IPS-18c (cell line): ENCODE results near the gene LPCAT1.
"Not testable (repeated sequence)": the region's sequence is repeated elsewhere in the genome, so short reads cannot be mapped to it uniquely, and the experiment has no call there.

ENCODE experiments used
- H3K4me3 ChIP-seq: 2 replicates; pipeline ENCODE4 v1.7.0; 2013; ENCODE audit warnings: low read depth, mild to moderate bottlenecking, low read length, moderate library complexity; ENCODE audit not compliant: insufficient read depth
- H3K9me3 ChIP-seq: one replicate; pipeline ENCODE4 v1.6.1; 2013; ENCODE audit warnings: mild to moderate bottlenecking, low read length, moderate library complexity; ENCODE audit not compliant: control insufficient read depth, insufficient read depth

LPCAT1 gene

DNA sequence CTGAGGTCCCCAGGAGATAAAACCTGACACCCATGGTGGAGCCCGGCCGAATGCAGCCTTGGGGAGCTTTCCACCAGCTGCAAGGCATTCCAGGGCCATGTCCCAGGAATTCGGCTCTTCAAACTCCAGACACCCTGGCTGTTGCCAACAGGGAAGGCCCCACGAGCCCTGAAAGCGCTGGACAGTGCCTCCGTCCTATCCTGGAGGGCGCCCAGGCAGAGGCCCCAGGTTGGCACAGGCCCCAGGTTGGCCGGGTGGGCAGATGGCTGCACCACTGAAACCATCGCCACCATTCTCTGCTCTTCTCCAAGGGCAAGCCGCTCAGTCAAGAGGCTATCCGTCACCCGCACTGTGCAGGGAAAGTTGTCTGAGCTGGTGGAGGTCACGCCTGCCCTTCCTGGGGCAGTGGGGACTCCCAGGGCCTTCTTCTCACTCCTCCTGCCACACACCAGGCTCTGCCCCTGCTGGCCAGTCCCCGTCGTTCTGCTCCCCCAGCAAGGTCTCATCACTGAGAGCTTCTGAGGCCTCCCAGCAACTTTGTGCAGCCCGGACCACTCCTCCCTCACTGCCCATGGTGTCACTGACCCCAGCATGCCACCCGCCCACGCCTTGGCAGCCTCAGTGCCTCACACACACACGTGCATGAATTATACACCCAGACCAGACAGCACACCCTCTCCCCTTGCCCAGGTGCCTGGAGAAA is 99.7 kb downstream of the LPCAT1 start:
- Histone ChIP-seq H3K4me3 (no peak overlapping the region), H3K9me3 (no peaks in the 10 kb centered on the region)

DNA sequence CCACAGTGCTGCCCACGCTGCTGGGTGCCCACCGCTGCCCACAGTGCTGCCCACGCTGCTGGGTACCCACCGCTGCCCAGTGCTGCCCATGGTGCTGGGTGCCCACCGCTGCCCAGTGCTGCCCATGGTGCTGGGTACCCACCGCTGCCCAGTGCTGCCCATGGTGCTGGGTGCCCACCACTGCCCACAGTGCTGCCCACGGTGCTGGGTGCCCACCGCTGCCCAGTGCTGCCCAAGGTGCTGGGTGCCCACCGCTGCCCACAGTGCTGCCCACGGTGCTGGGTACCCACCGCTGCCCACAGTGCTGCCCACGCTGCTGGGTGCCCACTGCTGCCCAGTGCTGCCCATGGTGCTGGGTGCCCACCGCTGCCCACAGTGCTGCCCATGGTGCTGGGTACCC is 101.2 kb downstream of the LPCAT1 start:
- H3K9me3 ChIP-seq, H3K4me3 ChIP-seq: not testable (repeated sequence)

DNA sequence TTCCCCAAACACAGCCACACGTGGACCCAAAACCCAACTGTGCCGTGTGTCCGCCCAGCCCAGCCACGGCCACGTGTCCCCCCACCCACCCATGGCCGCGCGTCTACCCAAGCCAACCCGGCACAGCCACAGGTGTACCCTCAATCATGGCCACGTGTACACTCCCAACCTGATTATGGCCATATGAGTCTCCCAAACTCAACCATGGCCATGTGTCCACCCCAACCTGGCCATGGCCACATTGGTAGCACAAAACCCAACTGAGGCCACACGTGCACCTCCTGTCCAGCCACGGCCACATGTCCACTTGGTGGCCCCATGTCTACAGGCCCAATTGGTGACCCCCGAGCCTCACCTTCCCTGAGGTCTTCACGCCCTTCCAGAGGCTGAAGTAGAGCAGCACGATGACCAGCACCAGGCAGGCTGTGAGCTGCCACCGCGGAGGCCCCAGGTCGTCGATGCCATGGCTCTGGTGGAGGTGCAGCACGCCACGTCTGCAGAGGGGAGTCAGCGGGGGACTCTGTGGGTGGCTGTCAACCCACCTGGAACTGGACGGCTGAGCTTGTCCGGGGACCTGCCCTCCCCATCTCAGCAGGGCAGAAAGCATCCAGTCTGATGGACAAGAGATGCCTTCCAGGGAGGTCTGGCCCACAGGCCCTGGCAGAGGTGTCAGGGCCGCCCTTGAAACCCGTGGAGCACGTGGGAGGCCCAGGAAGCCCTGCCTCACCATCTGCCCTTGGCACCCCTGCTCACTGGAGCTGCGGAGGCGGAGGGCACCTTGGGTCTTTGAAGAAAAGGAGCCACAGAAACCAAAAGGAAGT is 102.0 kb downstream of the LPCAT1 start:
- Histone ChIP-seq H3K4me3 (no peak overlapping the region), H3K9me3 (no peaks in the 10 kb centered on the region)

DNA sequence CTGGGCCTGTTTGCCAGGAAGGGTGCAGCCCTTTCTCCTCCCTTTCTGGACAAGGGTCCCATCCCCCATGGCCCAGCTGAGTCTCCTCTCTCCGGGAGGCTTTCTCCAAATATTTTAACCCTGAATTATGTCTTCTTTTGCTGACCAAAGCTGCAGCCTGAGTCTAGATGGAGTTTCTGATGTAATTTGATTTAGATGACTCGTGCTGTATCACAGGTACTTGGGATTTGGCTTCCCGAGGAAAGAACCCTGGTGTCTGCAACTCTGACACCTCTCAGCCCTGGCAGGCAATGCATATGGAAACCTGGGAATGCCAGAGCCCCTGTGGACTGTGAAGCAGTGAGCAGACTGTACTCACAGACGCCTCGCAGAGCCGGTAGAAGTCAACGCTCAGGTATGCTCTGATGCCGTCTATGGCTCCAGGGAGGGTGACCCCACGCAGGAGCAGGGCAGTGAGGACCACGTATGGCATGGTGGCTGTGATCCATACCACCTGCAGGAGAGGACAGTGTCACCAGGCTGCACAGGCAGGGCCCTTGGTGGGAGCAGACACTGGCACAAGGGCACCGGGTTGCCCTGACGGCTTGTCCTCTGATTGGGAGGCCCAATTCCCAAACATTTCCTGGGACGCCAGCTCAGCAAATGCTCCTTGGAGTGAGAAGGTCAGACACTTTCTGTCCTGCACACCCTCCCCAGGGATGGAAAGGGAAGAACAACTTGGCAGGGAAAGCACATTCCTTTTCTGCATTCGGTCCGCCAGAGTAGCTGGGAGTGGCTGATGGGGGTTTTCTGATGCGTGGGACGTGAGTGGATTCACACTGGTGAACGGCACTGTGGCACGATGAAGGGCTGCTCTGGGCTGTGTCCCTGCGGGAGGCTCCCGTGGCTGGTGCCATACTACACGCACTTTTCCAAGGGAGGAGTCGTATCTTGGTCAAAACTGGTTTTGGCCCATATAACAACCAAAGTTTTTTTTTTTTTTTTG is 103.3 kb downstream of the LPCAT1 start:
- Histone ChIP-seq H3K9me3 (no peaks in the 10 kb centered on the region), H3K4me3 (no peak overlapping the region)

DNA sequence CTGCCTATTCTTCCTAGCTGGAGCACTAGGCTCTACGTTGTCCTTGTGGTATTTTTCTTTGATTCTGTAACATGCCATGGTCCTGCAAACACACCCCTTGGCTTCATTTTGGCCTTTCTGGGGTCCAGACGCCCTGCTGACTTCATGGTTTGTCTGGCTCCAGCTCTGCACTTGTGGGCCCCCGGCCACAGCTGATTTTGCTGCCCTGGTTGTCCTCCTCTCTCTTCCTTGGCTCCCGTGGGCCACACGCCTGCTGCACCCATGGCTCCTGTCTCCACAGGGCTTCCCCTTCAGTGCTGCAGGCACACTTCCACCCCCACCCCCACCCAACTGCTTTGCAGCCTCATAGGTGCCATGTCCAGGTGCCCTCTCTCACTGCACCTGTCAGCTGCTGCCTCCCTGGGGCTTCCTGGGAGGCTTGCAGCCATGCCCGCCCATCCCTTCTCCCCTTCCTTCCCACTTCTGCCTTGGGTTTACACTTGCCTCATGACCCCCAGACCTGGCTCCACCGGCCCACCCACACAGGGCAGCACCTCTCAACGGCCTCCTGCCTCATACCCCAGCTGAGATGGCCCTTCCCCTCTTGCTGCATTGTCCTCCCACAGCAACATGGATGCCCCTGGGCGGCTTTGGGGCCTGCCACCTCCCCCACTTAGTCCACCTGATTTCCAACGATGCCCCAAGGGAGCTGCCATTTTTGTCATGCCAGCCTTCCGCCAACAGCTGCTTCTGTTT is 104.1 kb downstream of the LPCAT1 start:
- no peaks in the 10 kb centered on the region for H3K9me3 ChIP-seq

DNA sequence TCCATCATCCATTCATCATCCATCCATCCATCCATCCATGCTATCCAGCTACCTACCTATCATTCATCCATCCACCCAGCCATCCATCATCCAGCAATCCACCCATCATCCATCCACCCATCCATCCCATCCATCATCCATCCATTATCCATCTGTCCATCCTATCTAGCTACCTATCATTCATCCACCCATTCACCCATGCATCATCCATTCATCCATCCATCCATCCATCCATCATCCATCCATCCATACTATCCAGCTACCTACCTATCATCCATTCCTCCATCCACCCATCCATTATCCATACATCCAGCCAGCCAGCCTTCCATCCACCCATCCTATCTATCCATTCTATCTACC is 104.9 kb downstream of the LPCAT1 start:
- Histone ChIP-seq H3K9me3 (no peaks in the 10 kb centered on the region), H3K4me3 (no peak overlapping the region)

More for the DNA sequence above, 104.1 kb downstream of the LPCAT1 start:
- H3K4me3 ChIP-seq: no peak overlapping the region

DNA sequence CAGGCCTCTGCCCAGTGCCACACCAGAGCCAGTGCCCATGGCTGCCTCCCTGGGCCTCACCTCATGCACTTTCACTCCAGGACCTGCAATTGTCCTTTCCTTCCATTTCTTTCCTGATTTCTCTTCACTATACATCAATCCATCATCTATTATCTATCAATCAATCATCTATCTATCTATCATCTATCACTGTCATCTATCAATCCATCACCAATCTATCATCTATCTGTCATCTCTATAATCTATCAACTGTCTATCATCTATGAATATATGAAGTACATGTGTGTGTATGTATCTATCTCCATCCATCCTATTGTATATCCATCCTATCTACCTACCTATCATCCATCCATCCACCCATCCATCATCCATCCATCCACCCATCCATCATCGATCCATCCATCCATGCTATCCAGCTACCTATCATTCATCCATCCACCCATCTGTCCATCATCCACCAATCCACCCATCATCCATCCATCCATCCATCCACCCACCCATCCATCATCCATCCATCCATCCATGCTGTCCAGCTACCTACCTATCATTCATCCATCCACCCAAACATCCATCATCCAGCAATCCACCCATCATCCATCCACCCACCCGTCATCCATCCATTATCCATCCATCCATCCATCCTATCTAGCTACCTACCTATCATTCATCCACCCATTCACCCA is 105.4 kb downstream of the LPCAT1 start:
- no peaks in the 10 kb centered on the region for H3K9me3 ChIP-seq

DNA sequence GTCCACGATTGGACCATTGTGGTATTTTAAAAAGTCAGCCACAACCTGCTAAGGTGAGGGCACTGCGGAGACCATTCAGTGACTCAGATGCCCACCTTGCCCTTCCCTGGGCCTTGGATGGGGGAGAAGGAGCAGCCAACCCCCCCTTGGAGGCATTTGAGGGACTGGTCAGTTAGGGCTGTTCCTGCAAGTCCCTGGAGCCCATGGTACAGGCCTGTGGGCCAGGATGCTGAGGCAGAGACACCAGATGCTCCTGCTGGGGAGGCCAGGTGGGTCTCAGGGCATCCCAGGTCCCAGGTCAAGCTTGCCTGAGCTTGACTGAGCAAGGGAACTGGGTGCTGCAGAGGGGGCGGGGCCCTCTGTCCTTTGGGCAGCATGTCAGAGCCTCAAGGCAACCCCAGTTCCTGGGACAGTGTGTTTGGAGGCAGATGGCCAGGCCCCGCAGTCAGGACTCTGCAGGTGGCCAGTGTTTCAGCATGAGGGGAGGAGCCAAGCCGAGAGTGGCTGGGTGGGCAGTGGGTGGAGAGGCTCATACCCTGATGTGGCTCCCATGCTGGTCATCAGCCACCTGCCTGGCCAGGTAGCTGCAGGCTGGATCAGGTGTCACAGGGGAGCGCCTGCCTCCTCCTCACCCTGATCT is 106.1 kb downstream of the LPCAT1 start:
- Histone ChIP-seq H3K9me3 (no peaks in the 10 kb centered on the region), H3K4me3 (no peak overlapping the region)

More for the DNA sequence above, 105.4 kb downstream of the LPCAT1 start:
- H3K4me3 ChIP-seq: no peak overlapping the region

DNA sequence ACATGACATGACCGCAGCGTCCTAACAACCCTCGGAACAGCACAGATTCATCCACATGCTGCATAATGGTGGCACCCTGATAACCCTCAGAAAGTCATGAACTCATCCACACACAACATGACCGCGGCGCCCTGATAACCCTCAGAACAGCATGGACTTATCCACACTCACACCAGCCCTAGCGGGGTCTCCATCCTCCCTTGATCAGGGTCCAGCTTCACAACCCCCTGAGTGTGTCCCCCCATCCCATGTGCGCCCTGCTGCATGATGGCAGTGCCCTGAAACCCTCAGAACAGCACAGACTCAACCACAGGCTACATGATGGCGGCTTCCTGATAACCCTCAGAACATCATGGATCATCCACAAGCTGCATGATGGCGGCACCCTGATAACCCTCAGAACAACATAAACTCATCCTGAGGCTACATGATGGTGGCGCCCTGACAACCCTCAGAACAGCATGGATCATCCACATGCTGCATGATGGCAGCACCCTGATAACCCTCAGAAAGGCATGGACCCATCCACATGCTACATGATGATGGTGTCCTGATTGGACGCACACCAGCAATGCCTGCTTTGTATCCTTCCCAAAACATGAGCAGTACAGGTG is 106.8 kb downstream of the LPCAT1 start:
- no peaks in the 10 kb centered on the region for H3K9me3 ChIP-seq
- H3K4me3 ChIP-seq: no peak overlapping the region

DNA sequence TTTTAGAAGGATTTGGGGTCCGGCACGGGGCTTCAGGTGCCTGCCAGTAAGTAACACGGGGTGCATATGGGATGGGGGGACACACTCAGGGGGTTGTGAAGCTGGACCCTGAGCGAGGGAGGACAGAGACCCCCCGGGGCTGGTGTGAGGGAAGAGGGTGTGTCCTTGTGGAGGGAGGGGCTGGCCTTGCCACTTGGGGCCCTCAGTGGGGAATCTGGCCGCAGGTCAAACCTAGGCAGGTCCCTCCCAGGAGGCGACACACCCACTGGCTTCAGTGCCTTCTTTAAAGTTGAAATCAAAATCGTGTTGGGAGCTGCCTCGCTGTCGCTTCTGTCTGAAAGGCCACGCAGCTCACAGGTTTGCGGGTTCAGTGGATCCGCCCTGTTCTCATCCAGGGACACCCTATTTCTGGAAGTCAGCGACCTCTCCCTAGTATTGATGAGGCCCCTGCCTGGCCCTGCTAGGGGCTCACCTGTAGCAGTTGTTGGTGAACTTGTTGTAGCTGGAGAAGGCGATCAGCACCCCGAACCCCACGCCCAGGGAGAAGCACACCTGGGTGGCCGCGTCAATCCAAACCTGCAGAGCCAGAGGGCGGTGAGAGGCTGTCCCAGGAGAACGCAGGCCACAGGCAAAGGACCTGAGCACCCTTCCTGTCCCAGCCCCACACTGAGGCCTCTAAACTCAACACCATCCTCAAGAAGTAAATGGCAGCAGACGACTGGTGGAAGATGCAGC is 108.0 kb downstream of the LPCAT1 start:
- peaks cover 2% of the 10 kb centered on the region for H3K9me3 ChIP-seq
- no peak overlapping the region for H3K4me3 ChIP-seq

DNA sequence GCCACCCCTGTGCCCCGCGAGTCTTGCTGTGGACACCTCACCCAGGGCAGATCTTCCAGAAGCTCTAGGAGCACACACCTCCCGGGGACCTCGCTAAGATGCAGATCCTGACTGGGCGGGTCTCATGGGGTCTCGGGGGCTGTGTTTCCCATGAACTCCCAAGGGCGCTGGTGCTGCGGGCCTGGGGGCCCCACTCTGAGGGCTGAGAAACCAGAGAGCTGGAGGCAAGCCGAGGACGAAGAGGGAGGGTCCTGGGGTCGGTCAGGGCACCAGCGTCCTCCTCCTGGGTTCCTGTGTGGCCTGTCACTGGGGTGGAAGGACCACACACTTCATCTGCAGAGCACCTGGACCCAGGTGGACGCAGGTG is 108.7 kb downstream of the LPCAT1 start:
- Histone ChIP-seq H3K4me3 (no peak overlapping the region), H3K9me3 (peaks cover 3% of the 10 kb centered on the region)

DNA sequence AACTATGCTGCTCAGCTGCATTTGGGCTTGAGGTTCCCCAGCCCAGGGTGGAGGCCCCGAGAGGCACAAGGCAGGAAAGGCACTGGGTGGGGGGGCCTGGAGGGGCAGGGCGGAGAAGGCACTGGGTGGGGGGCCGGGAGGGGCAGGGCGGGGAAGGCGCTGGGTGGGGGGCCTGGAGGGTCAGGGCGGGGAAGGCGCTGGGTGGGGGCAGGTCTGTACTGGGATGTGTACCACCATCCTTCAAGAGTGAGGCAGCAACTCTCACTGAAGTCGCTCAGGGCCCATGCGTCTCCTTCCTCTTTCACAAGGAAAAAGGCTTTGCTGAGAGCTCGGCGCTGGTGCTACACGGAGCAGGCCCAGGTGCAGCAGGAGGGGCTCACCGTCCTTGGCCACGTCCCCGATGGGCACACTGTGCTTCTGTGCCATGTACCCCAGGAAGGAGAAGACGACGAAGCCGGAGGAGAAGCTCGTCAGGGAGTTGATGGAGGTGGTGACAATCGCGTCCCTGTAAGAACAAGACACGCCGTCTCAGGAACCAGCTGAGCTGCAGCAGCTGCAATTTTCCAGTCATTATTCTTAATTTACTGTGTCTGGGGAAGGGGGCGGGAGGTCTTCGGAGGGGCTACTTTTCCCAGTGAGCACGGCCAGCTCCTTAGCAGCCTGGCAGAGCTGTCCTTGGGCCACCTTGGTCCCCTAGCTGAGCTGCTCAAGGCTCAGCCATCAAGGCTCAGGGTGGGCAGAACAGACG is 109.3 kb downstream of the LPCAT1 start:
- H3K9me3 ChIP-seq: peaks cover 3% of the 10 kb centered on the region
- H3K4me3 ChIP-seq: no peak overlapping the region

DNA sequence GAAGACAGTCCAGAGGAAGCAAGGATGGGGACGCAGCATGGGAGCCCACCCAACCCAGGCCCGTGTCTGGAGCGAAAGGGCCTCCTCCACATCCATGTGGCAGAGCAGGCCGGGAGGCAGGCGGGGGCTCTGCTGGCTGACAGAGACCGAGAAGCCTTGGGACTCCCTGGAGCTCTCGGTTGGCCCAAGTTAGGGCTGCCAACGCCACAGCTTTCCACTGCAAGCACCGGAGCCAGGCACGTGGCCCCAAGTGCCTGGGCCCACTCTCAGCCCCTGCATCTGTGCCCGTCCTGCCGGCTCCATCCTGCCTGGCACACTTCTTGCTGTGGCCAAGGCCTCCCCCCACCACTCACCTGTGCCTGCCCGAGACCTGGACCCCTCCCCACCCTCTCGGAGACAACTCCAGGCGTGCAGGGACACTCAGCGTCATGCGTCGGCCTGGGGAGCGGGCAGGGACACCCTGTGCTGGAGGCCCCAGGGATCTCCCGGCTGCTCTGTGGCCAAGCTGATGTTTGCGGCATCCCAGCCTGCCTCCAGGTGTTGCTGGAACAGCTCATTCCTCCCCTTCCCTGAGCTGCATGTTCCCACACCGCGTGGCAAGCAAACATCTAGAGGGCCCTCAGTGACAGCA is 110.0 kb downstream of the LPCAT1 start:
- Histone ChIP-seq H3K9me3 (peaks cover 3% of the 10 kb centered on the region), H3K4me3 (no peak overlapping the region)

DNA sequence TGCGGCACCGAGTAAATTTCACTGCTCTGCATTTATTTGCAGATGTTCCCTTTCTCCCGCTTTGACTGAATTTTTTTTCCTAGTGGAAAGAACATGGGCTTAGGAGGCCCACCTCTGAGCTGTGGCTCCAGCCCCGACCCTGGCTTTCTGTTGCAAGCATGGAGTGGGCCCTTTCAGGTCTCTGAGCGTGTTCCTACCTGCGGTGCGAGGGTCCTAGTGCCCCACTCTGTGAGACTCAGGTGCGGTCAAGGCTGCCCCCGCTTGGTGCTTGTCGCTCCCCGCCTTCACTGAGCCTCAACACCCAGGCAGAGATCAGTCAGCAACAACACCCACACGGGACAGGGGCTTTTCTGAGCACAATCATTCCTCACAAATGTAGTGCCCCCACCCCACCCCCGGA is 110.5 kb downstream of the LPCAT1 start:
- Histone ChIP-seq H3K9me3 (peaks cover 3% of the 10 kb centered on the region), H3K4me3 (no peak overlapping the region)
